Effector CD4-positive, alpha-beta T cell (primary cell): ENCODE measurements around the gene FGG. TPM values are rescaled to one million over a fixed set of nuclear protein-coding genes. Genes with fewer than 3 reads are reported as not detected.

Experiments used
- DNase-seq: peaks from one replicate; pipeline ENCODE4 v3.0.0-alpha.2; 2020
- total RNA-seq: gene quantifications from one replicate; lab custom pipeline; 2026; lab: John Stamatoyannopoulos, UW

FGG gene
- total RNA-seq, result not detected

- DNase-seq, result no peak
These were observed at the start of gene FGG for GRCh38 chr4:154612472-154613414. FGG (minus strand) TSS chr4:154612656; CDS start chr4:154612609, 47 bp downstream.

- no peak for DNase-seq
These were observed 47.6 kb upstream of the FGG start for GRCh38 chr4:154660052-154660451.

GRCh38 chr4:154658680-154659405 lies 46.4 kb upstream of the FGG start:
- no peak for DNase-seq

GRCh38 chr4:154643493-154643892 lies 31.0 kb upstream of the FGG start:
- DNase-seq, result no peak

- DNase-seq, result no peak
These were observed 30.0 kb upstream of the FGG start for GRCh38 chr4:154642373-154643009.

- no peak for DNase-seq
These were observed 28.5 kb upstream of the FGG start for GRCh38 chr4:154640999-154641398.

- DNase-seq, result no peak
These were observed 21.6 kb upstream of the FGG start for GRCh38 chr4:154634058-154634457.

GRCh38 chr4:154631828-154632227 lies 19.4 kb upstream of the FGG start:
- no peak for DNase-seq

GRCh38 chr4:154630324-154630723 lies 17.9 kb upstream of the FGG start:
- no peak for DNase-seq

- no peak for DNase-seq
These were observed 14.5 kb upstream of the FGG start for GRCh38 chr4:154626793-154627484.

- no peak for DNase-seq
These were observed 13.5 kb upstream of the FGG start for GRCh38 chr4:154625971-154626370.

- no peak for DNase-seq
These were observed 11.5 kb upstream of the FGG start for GRCh38 chr4:154623995-154624394.

GRCh38 chr4:154623436-154623835 lies 11.0 kb upstream of the FGG start:
- DNase-seq, result no peak

GRCh38 chr4:154622598-154622997 lies 10.1 kb upstream of the FGG start:
- no peak for DNase-seq

- no peak for DNase-seq
These were observed 7.7 kb upstream of the FGG start for GRCh38 chr4:154620111-154620510.

- DNase-seq, result peak; percentile 7
These were observed 6.4 kb upstream of the FGG start for GRCh38 chr4:154618708-154619315.

- DNase-seq, result no peak
These were observed 5.4 kb upstream of the FGG start for GRCh38 chr4:154617820-154618317.

GRCh38 chr4:154616731-154617130 lies 4.3 kb upstream of the FGG start:
- no peak for DNase-seq

- no peak for DNase-seq
These were observed 3.8 kb upstream of the FGG start for GRCh38 chr4:154616287-154616686.

- DNase-seq, result no peak
These were observed 2.8 kb upstream of the FGG start for GRCh38 chr4:154615211-154615610.

GRCh38 chr4:154614306-154614705 lies 1.9 kb upstream of the FGG start:
- no peak for DNase-seq

- no peak for DNase-seq
These were observed 623 bp downstream of the FGG start for GRCh38 chr4:154611833-154612232.
